Measurements from ENCODE around the gene TSPAN10. TPM values are rescaled to one million over a fixed set of nuclear protein-coding genes. Genes with fewer than 3 reads are reported as not detected.

TSPAN10 gene
- total and polyA plus RNA-seq, 9 of the 15 experiments (the other 6 are each of a cell fraction or from before 2014, with no cell fraction given), result 0.05 to 0.31 (median 0.13) TPM; not detected in 1

DNA sequence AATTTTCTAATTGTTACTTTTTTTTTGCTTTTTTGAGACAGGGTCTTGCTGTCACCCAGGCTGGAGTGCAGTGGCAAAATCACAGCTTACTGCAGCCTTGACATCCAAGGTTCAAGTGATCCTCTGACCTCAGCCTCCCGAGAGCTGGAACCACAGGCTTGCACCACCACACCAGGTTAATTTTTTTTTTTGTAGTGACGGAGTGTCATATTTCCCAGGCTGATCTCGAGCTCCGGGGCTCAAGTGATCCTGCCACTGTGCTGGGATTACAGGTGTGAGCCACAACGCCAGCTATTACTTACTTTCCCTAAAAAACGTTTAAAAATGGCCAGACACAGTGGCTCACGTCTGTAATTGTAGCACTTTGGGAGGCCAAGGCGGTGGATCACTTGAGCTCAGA lies 6.7 kb upstream of the TSPAN10 start:
- FAIRE-seq, result no peak
- no peak for ATAC-seq
- intact Hi-C loops (cut with micrococcal nuclease), result no loop called here
- TF ChIP-seq DNMT1 (IDR thresholded peaks at IDR 0.05) (no peak), ERF (CRISPR knock-in tag; IDR thresholded peaks at IDR 0.05) (no peak), MIER1 (IDR thresholded peaks at IDR 0.05; ENCODE audit: low read depth) (no peak), RBM14 (IDR thresholded peaks at IDR 0.05; ENCODE audit: borderline replicate concordance, insufficient read depth, low read depth, low read length) (no peak), ZNF436 (CRISPR knock-in tag; IDR thresholded peaks at IDR 0.05) (no peak), PML (IDR thresholded peaks at IDR 0.05; ENCODE audit: low read length) (no peak), XRCC5 (IDR thresholded peaks at IDR 0.05; ENCODE audit: low read depth, low read length) (no peak), PTTG1 (tag; IDR thresholded peaks at IDR 0.05; ENCODE audit: low read depth) (no peak), MXI1 (IDR thresholded peaks at IDR 0.05; ENCODE audit: low read depth, low read length) (no peak), ADNP (tag; IDR thresholded peaks at IDR 0.05) (no peak), CHD4 (IDR thresholded peaks at IDR 0.05; ENCODE audit: insufficient read depth, insufficient replicate concordance, low read depth, low read length, poor library complexity, severe bottlenecking) (no peak)
- TF ChIP-seq, protein P1, sequence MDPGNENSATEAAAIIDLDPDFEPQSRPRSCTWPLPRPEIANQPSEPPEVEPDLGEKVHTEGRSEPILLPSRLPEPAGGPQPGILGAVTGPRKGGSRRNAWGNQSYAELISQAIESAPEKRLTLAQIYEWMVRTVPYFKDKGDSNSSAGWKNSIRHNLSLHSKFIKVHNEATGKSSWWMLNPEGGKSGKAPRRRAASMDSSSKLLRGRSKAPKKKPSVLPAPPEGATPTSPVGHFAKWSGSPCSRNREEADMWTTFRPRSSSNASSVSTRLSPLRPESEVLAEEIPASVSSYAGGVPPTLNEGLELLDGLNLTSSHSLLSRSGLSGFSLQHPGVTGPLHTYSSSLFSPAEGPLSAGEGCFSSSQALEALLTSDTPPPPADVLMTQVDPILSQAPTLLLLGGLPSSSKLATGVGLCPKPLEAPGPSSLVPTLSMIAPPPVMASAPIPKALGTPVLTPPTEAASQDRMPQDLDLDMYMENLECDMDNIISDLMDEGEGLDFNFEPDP (CRISPR knock-in tag; IDR thresholded peaks at IDR 0.05), result no peak
- TF ChIP-seq, protein P2, sequence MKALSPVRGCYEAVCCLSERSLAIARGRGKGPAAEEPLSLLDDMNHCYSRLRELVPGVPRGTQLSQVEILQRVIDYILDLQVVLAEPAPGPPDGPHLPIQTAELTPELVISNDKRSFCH (CRISPR knock-in tag; IDR thresholded peaks at IDR 0.05), result no peak
- TF ChIP-seq, protein P2 (tag; IDR thresholded peaks at IDR 0.05), result no peak
- TF ChIP-seq, protein P3, sequence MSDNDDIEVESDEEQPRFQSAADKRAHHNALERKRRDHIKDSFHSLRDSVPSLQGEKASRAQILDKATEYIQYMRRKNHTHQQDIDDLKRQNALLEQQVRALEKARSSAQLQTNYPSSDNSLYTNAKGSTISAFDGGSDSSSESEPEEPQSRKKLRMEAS (CRISPR knock-in tag; IDR thresholded peaks at IDR 0.05), result no peak
- TF ChIP-seq, protein P4, sequence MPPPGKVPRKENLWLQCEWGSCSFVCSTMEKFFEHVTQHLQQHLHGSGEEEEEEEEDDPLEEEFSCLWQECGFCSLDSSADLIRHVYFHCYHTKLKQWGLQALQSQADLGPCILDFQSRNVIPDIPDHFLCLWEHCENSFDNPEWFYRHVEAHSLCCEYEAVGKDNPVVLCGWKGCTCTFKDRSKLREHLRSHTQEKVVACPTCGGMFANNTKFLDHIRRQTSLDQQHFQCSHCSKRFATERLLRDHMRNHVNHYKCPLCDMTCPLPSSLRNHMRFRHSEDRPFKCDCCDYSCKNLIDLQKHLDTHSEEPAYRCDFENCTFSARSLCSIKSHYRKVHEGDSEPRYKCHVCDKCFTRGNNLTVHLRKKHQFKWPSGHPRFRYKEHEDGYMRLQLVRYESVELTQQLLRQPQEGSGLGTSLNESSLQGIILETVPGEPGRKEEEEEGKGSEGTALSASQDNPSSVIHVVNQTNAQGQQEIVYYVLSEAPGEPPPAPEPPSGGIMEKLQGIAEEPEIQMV (tag; conservative IDR thresholded peaks at IDR 0.05; ENCODE audit: low read depth), result no peak
- TF ChIP-seq, protein P5, sequence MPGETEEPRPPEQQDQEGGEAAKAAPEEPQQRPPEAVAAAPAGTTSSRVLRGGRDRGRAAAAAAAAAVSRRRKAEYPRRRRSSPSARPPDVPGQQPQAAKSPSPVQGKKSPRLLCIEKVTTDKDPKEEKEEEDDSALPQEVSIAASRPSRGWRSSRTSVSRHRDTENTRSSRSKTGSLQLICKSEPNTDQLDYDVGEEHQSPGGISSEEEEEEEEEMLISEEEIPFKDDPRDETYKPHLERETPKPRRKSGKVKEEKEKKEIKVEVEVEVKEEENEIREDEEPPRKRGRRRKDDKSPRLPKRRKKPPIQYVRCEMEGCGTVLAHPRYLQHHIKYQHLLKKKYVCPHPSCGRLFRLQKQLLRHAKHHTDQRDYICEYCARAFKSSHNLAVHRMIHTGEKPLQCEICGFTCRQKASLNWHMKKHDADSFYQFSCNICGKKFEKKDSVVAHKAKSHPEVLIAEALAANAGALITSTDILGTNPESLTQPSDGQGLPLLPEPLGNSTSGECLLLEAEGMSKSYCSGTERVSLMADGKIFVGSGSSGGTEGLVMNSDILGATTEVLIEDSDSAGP (CRISPR knock-in tag; IDR thresholded peaks at IDR 0.05), result no peak

More for the DNA sequence above, 6.7 kb upstream of the TSPAN10 start:
- Histone ChIP-seq H3K9ac (ENCODE audit: insufficient read depth in 1 of 2, low read depth in 2 of 2, low read length in 2 of 2) (no peak overlapping the region), H3K36me3 (ENCODE audit: control insufficient read depth, insufficient read depth, low read length) (peaks cover 81% of the 10 kb centered on the region), H3K79me2 (ENCODE audit: control insufficient read depth, insufficient read depth, low read length) (peaks cover 57% of the 10 kb centered on the region), H3K4me3 (no peak overlapping the region), H3K9me3 (replicated peaks; ENCODE audit: control insufficient read depth, insufficient read depth, low read depth, low read length) (no peaks in the 10 kb centered on the region), H3K9me1 (ENCODE audit: control insufficient read depth, insufficient read depth, low read length) (no peaks in the 10 kb centered on the region), H2AFZ (ENCODE audit: low read depth, low read length) (no peak overlapping the region), H3K27ac (ENCODE audit: extremely low read depth, low read depth, low read length) (no peak overlapping the region), H3K4me1 (replicated peaks in 1 of 2; ENCODE audit: control insufficient read depth in 2 of 2, insufficient read depth in 2 of 2, low read length in 2 of 2) (peaks cover 3 to 6% of the 10 kb centered on the region in 2 experiments; a peak in 4 of 5 replicates), H3K4me2 (ENCODE audit: insufficient read depth, low read length) (no peak overlapping the region), H4K20me1 (replicated peaks; ENCODE audit: control insufficient read depth, insufficient read depth, low read length) (peaks cover under 1% of the 10 kb centered on the region; the same call in 1 of the 2 replicates), H3K27me3 (ENCODE audit: control insufficient read depth in 2 of 2, insufficient read depth in 2 of 2, low read length in 2 of 2) (no peaks in the 10 kb centered on the region)
- in situ Hi-C loops (cut with MboI), result no loop called here
- BruUV-seq (replicated peaks), result no TSS peak
- no peak for DNase-seq (ENCODE audit: extremely low read depth in 1 of 4, low spot score in 3 of 4)
- ChIA-PET CTCF (ENCODE audit: low intra/inter-chr PET ratio) (no interaction called here), POLR2A (interaction anchor here (0.7 to 0.9 kb wide), 4 partner anchors 13 to 229 kb away, joined by 3 to 7 read pairs (median 4); partner anchors contain the start of gene FAAP100)
- 90% methylated on average over 8 of the region's 8 CpGs for WGBS (ENCODE audit: insufficient coverage, low coverage, missing lambda C conversion rate)
